H1 (cell line): ENCODE results near the gene GIPR. TPM values are rescaled to one million over a fixed set of nuclear protein-coding genes. Genes with fewer than 3 reads are reported as not detected.

Source experiments
- CHD1 ChIP-seq: IDR thresholded peaks from 2 replicates; pipeline ENCODE4 v1.6.1; 2012; ENCODE audit warnings: low read depth, low read length, improper control_type of control experiment
- HDAC6 ChIP-seq: IDR thresholded peaks from one replicate; pipeline ENCODE4 v1.7.1; 2012; ENCODE audit warnings: low read depth, mild to moderate bottlenecking, inconsistent platforms, low read length, moderate library complexity
- MAFK ChIP-seq: IDR thresholded peaks from 2 replicates; pipeline ENCODE4 v1.6.1; 2012; ENCODE audit warnings: low read depth, mild to moderate bottlenecking, improper control_type of control experiment, low read length
- RNF2 ChIP-seq: fragments of 200-900, 300-1000 bp; sonication (generic); IDR thresholded peaks from 2 replicates; pipeline ENCODE4 v1.7.1; 2016; ENCODE audit warnings: borderline replicate concordance, low read depth, mild to moderate bottlenecking, antibody characterized with exemption, low read length; ENCODE audit not compliant: poor library complexity, severe bottlenecking; ENCODE audit errors: missing control alignments
- SP4 ChIP-seq: IDR thresholded peaks from 2 replicates; pipeline ENCODE4 v1.6.1; 2012; ENCODE audit warnings: low read length, inconsistent platforms
- TAF1 ChIP-seq: IDR thresholded peaks from 2 replicates; pipeline ENCODE4 v1.6.1; 2011; ENCODE audit warnings: mild to moderate bottlenecking, low read depth, low read length
- TBP ChIP-seq: IDR thresholded peaks from 2 replicates; pipeline ENCODE4 v1.6.1; 2011; ENCODE audit warnings: low read depth, low read length, improper control_type of control experiment
- TEAD4 ChIP-seq: IDR thresholded peaks from 2 replicates; pipeline ENCODE4 v1.6.1; 2012; ENCODE audit warnings: low read depth, low read length, inconsistent platforms, mixed read lengths
- polyA plus RNA-seq, 7 experiments: library from polyadenylated mRNA; depleted of rRNA in 3 of 7; stranded (reverse) in 5 of 7; unstranded in 2 of 7; fragments of >200 nt in 5 of 7; fragments of 200-250 nt in 2 of 7; gene quantifications; 1 replicate in 5 of 7; 2 replicates in 1 of 7; 4 replicates in 1 of 7; pipeline versions ENCODE4 v1.2.1 to v1.2.3, GENCODE V29; 2011 to 2013; ENCODE audit warnings: missing spikeins in 2 of 7, mixed read lengths in 2 of 7
- total RNA-seq: library from RNA; stranded (reverse); fragmentation: NEBNext Ultra II Directional; extraction: Animal tissue kit (Norgen Biotek cat#: 25700); gene quantifications from 2 replicates; pipeline ENCODE4 v1.2.1, GENCODE V29; 2021
- TF ChIP-seq, protein P1 (sequence below): fragments of 300-600 bp; sonication (generic); IDR thresholded peaks from 2 replicates; pipeline ENCODE4 v1.7.1; 2012; ENCODE audit warnings: low read length, moderate library complexity, mild to moderate bottlenecking, inconsistent platforms; ENCODE audit not compliant: insufficient replicate concordance

Gene GIPR
- total and polyA plus RNA-seq, 2 of the 8 experiments (the other 6 are each of a cell fraction or from before 2014, with no cell fraction given), result 0.42 to 1.3 TPM

DNA sequence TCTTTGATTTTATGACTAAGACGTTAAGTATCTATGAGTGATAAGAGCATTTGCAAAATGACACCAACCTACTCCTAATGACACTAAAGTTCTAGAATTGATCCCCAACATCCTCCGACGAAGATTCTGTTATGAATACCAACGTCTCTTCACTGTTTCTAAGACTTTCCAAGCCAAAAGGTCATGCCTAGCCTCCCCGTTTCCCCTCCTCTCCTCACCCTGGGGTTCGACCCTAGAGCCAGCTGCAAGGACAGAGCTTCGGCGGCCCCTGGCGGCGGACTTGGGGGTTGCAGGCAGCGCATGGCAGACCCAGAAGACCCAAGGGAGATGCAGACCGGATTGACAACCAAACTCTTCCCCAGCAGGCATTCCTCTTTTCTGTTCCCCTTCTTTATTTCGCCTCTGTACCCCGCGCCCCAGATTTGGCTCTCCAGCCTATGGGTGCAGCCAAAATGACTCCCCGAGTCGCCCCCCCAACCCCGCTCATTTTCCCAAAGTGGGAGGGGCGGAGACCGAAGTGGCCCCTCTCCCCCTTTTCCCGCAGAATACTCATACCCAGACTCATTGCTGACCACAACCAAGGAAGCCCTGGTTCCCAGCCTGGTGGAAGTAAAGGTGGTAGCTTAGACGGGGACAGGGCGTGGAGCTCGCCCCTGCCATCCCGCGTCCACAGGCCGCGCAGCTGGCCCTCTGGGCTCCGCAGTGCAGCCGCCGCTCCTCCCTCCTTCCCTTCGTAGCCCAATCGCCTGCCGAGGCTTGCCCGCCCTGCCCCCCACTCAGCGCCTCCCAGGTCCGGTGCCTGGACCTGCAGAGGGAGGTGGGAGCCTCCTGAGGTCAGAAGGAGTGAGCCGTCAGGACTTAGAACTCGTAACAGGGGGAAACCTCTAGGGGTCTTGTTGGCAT is 24.7 kb upstream of the GIPR start (continued):
- TF ChIP-seq CHD1 (no peak), TAF1 (0 out of 2 replicates have a peak, but pooled peaks have one; percentile 41), RNF2 (no peak), SP4 (no peak), MAFK (no peak), TBP (no peak), TEAD4 (no peak), HDAC6 (no peak)
- TF ChIP-seq, protein P1, sequence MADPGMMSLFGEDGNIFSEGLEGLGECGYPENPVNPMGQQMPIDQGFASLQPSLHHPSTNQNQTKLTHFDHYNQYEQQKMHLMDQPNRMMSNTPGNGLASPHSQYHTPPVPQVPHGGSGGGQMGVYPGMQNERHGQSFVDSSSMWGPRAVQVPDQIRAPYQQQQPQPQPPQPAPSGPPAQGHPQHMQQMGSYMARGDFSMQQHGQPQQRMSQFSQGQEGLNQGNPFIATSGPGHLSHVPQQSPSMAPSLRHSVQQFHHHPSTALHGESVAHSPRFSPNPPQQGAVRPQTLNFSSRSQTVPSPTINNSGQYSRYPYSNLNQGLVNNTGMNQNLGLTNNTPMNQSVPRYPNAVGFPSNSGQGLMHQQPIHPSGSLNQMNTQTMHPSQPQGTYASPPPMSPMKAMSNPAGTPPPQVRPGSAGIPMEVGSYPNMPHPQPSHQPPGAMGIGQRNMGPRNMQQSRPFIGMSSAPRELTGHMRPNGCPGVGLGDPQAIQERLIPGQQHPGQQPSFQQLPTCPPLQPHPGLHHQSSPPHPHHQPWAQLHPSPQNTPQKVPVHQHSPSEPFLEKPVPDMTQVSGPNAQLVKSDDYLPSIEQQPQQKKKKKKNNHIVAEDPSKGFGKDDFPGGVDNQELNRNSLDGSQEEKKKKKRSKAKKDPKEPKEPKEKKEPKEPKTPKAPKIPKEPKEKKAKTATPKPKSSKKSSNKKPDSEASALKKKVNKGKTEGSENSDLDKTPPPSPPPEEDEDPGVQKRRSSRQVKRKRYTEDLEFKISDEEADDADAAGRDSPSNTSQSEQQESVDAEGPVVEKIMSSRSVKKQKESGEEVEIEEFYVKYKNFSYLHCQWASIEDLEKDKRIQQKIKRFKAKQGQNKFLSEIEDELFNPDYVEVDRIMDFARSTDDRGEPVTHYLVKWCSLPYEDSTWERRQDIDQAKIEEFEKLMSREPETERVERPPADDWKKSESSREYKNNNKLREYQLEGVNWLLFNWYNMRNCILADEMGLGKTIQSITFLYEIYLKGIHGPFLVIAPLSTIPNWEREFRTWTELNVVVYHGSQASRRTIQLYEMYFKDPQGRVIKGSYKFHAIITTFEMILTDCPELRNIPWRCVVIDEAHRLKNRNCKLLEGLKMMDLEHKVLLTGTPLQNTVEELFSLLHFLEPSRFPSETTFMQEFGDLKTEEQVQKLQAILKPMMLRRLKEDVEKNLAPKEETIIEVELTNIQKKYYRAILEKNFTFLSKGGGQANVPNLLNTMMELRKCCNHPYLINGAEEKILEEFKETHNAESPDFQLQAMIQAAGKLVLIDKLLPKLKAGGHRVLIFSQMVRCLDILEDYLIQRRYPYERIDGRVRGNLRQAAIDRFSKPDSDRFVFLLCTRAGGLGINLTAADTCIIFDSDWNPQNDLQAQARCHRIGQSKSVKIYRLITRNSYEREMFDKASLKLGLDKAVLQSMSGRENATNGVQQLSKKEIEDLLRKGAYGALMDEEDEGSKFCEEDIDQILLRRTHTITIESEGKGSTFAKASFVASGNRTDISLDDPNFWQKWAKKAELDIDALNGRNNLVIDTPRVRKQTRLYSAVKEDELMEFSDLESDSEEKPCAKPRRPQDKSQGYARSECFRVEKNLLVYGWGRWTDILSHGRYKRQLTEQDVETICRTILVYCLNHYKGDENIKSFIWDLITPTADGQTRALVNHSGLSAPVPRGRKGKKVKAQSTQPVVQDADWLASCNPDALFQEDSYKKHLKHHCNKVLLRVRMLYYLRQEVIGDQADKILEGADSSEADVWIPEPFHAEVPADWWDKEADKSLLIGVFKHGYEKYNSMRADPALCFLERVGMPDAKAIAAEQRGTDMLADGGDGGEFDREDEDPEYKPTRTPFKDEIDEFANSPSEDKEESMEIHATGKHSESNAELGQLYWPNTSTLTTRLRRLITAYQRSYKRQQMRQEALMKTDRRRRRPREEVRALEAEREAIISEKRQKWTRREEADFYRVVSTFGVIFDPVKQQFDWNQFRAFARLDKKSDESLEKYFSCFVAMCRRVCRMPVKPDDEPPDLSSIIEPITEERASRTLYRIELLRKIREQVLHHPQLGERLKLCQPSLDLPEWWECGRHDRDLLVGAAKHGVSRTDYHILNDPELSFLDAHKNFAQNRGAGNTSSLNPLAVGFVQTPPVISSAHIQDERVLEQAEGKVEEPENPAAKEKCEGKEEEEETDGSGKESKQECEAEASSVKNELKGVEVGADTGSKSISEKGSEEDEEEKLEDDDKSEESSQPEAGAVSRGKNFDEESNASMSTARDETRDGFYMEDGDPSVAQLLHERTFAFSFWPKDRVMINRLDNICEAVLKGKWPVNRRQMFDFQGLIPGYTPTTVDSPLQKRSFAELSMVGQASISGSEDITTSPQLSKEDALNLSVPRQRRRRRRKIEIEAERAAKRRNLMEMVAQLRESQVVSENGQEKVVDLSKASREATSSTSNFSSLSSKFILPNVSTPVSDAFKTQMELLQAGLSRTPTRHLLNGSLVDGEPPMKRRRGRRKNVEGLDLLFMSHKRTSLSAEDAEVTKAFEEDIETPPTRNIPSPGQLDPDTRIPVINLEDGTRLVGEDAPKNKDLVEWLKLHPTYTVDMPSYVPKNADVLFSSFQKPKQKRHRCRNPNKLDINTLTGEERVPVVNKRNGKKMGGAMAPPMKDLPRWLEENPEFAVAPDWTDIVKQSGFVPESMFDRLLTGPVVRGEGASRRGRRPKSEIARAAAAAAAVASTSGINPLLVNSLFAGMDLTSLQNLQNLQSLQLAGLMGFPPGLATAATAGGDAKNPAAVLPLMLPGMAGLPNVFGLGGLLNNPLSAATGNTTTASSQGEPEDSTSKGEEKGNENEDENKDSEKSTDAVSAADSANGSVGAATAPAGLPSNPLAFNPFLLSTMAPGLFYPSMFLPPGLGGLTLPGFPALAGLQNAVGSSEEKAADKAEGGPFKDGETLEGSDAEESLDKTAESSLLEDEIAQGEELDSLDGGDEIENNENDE, result no peak
